Stimulated activated naive CD8-positive, alpha-beta T cell treated with anti-CD3 and anti-CD28 coated beads, Interleukin-15, Interleukin-2, amounts not matched to agents 100 ng/mL and 50 ng/mL, for 24 hours (primary cell): ENCODE results near the gene GRAMD1B.
"Not testable (repeated sequence)": the region's sequence is repeated elsewhere in the genome, so short reads cannot be mapped to it uniquely, and the experiment has no call there.

Experiments
- H3K27ac Mint-ChIP-seq: one replicate; pipeline ENCODE4 v1.8.0; 2021; ENCODE audit warnings: mild to moderate bottlenecking, mixed read lengths
- H3K27me3 Mint-ChIP-seq: one replicate; pipeline ENCODE4 v1.8.0; 2021; ENCODE audit warnings: mixed read lengths
- H3K36me3 Mint-ChIP-seq: one replicate; pipeline ENCODE4 v1.8.0; 2021; ENCODE audit warnings: low read depth, mixed read lengths
- H3K4me1 Mint-ChIP-seq: one replicate; pipeline ENCODE4 v1.8.0; 2021; ENCODE audit warnings: low read depth, mixed read lengths
- H3K4me3 Mint-ChIP-seq: one replicate; pipeline ENCODE4 v1.8.0; 2021; ENCODE audit warnings: mild to moderate bottlenecking, mixed read lengths
- H3K9me3 Mint-ChIP-seq: one replicate; pipeline ENCODE4 v1.8.0; 2021; ENCODE audit warnings: mixed read lengths

GRAMD1B gene

DNA sequence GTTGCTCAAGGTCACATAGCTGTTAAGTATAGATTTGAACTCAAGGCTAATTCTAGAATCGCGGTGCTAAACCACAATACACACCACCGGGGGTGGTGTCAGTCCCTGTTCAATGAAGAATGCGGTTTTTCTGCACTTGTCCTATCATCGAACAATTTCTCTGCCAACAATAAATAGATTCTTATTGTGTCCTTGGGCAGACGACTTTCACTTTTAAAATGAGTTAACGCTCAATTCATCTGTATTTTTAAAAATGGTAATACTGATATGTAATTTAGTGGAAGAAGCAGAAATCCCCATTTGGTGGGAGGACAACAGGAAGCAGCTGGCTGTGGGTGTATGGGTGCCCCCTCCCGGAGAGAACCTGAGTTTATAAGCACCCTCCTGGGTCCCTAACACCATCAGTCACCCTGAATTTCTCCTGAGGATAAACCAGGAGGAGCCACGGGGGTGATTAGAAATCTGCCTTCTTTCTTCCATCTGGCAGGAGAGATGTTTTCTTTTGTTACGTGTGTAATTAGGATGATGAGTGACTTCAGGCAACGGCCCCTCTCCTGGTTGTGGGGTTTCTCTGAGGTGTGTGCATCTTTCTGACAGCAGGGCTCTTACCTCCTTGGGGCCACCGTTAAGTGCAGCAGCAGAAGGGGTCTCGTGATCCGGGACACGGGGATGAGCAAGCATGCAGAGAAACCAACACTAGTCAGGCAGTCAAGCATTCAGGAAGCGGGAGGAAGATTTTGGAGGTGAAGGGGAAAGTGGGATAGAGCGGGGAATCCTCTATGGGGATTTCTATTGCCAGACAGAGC is 87.7 kb downstream of the GRAMD1B start:
- H3K27me3 Mint-ChIP-seq = no peaks in the 10 kb centered on the region
- peaks cover 13% of the 10 kb centered on the region for H3K4me1 Mint-ChIP-seq
- H3K9me3 Mint-ChIP-seq = peaks cover 5% of the 10 kb centered on the region
- no peaks in the 10 kb centered on the region for H3K36me3 Mint-ChIP-seq
- peak overlapping the region; percentile 42 for H3K27ac Mint-ChIP-seq
- H3K4me3 Mint-ChIP-seq = no peak overlapping the region

DNA sequence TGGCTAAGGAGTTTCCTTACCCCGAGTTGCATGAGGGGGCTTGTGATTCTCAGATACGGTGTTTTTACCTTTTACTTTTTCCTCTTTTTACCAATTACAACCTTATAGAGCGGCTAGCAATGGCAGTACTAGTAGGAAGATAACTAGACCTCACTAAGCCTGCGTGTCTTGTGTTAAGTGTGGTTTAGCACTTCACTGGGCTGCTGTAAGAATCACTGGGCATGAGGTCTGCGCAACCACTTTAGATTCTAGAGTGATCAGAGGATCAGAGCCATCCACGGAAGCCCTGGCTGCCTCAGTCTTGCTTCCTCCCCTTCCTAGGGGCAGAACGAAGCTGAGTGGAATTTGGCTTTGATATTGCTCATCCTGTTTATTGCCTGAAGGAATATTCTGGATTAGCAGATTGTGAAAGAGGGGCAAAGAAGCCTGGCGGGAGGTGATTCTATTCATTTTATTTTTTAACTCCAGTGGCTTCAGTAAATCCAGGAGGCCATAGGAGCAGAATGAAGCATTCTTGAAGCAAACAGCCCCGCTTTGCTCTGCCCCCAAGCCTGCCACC is 88.5 kb downstream of the GRAMD1B start:
- Mint-ChIP-seq H3K4me3 (no peak overlapping the region), H3K4me1 (peaks cover 13% of the 10 kb centered on the region), H3K9me3 (peaks cover 5% of the 10 kb centered on the region), H3K36me3 (no peaks in the 10 kb centered on the region), H3K27me3 (no peaks in the 10 kb centered on the region), H3K27ac (no peak overlapping the region)

DNA sequence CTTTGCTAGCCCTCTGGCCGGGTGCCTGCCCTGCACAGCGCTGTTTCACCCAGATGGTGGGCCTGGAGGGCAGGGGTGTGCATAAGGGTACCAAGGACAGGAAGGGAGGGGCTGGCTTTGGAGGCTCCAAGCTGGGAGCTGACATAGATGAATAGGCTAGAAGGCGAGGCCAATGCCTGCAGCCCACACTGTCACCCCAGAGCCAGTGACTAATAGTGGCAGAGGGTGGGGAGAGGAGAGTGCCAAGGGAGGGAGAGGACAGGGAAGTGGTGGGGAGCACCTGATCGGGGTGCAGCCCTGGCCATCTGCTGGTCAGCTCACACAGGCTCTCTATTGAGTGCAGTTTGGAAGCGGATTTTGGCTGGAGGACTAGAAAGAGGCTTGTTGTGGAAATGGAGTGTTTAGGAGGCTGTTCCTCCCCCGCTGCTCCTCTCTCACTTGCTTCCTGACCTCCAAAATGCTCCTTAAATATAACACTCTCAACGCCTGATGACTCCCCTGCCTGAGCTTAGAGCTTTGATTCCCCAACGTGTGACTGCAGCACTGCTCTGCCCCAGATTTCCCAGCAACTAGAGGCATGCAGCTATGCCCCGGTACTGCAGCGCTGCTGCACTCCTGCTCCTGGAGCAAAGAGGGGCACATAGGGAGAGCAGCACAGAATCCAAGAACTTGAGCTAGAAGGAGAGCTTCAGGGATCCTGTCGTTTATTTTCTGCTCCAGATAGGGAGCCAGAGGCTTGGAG is 89.2 kb downstream of the GRAMD1B start:
- Mint-ChIP-seq H3K4me1 (peaks cover 13% of the 10 kb centered on the region), H3K9me3 (peaks cover 5% of the 10 kb centered on the region), H3K27me3 (no peaks in the 10 kb centered on the region), H3K27ac (no peak overlapping the region), H3K36me3 (peaks cover 4% of the 10 kb centered on the region), H3K4me3 (no peak overlapping the region)

DNA sequence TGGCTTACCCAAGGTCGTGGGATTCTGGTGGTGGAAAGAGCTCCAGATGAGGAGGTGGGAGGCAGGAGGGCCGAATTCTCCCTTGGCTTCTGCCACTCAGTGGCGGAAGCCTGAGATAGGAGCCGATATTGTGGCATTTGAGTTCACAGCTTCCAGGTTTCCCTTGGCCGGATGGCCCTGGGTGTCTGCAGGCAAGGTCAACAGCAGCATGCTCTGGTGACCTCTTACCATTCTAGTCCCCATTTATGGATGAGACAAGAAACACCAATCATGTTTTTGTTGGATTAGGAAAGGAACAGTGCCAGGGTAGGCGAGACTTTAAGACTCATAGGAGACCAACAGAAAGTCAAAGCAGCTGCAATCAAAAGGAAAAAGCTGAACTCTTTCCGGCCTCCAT is 89.7 kb downstream of the GRAMD1B start:
- peaks cover 5% of the 10 kb centered on the region for H3K9me3 Mint-ChIP-seq
- H3K36me3 Mint-ChIP-seq = peaks cover 4% of the 10 kb centered on the region
- H3K4me3 Mint-ChIP-seq = no peak overlapping the region
- no peaks in the 10 kb centered on the region for H3K27me3 Mint-ChIP-seq
- H3K27ac Mint-ChIP-seq = no peak overlapping the region
- peaks cover 13% of the 10 kb centered on the region for H3K4me1 Mint-ChIP-seq

DNA sequence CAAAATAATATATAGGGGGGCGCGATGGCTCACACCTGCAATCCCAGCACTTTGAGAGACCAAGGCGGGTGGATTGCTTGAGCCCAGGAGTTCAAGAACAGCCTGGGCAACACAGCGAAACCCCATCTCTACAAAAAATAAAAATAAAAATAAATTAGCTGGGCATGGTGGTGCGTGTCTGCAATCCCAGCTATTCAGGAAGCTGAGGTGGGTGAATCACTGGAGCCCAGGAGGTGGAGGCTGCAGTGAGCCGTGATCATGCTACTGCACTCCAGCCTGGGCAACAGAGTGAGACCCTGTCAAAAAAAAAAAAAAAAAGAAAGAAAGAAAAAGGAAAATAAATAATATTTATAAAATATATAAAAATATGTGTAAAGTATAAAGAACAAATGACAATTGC is 90.4 kb downstream of the GRAMD1B start:
- H3K9me3 Mint-ChIP-seq, H3K27ac Mint-ChIP-seq, H3K4me3 Mint-ChIP-seq, H3K27me3 Mint-ChIP-seq, H3K36me3 Mint-ChIP-seq: not testable (repeated sequence)
- peaks cover 13% of the 10 kb centered on the region for H3K4me1 Mint-ChIP-seq

DNA sequence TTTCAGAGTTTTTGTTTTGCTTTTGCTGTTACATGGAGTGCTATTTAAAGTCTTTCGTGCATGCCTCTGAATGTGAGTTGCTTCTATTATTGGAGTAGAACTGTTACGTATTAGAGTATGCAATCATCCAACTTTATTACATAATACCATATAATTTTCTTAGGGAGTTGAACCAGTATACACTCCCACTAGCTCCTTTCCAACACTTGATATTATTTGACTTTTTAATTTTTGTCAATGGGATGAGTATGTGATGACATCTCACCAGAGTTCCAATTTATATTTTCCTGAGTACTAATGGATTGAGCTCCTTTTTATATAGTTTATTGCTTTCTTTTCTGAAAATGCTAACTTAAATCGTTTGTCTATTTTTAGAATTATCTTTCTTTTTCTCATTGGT is 90.9 kb downstream of the GRAMD1B start:
- peaks cover 5% of the 10 kb centered on the region for H3K9me3 Mint-ChIP-seq
- H3K27ac Mint-ChIP-seq = no peak overlapping the region
- no peaks in the 10 kb centered on the region for H3K27me3 Mint-ChIP-seq
- H3K36me3 Mint-ChIP-seq = peaks cover 4% of the 10 kb centered on the region
- peaks cover 13% of the 10 kb centered on the region for H3K4me1 Mint-ChIP-seq
- H3K4me3 Mint-ChIP-seq = no peak overlapping the region

DNA sequence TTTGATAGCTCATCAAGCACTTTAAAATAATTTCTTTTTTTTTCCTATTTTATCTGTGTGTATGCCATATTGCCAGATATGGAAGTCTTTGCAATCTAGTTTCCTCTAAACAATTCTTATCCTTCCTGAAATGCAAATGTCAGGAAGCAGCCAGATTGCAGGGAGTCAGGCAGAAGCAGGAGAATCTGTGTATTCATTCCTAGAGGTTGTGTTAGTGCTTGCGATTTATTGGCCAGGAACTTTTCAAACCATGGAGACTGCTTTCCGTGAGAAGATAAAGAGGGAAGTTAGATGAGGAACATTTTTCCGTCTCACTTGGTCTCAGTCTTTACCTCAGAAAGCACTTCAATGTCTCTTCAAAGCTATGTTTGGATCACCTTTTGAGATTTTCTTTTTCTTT is 91.9 kb downstream of the GRAMD1B start:
- peaks cover 4% of the 10 kb centered on the region for H3K36me3 Mint-ChIP-seq
- H3K4me1 Mint-ChIP-seq = peaks cover 12% of the 10 kb centered on the region
- no peak overlapping the region for H3K27ac Mint-ChIP-seq
- no peaks in the 10 kb centered on the region for H3K27me3 Mint-ChIP-seq
- no peak overlapping the region for H3K4me3 Mint-ChIP-seq
- H3K9me3 Mint-ChIP-seq = peaks cover 5% of the 10 kb centered on the region

DNA sequence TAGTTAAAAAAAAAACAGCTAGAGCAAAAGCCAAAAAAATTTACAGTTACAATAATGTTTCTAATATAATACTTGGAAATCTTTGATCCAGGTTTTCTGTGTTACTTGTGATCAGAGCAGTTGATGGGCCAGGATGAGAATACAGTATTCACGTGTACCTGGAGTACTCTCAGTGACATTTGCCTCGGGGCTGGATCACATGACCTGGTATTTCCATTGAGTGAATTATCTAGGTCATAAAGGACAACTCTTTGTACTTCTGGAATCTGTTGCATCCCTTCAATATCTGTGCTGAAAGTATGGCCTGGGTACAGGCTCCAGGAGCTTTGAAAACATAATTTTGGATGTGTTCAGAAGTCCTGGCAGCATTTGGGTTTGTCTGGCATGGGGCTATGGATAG is 93.5 kb downstream of the GRAMD1B start:
- no peak overlapping the region for H3K27ac Mint-ChIP-seq
- H3K9me3 Mint-ChIP-seq = peaks cover 5% of the 10 kb centered on the region

DNA sequence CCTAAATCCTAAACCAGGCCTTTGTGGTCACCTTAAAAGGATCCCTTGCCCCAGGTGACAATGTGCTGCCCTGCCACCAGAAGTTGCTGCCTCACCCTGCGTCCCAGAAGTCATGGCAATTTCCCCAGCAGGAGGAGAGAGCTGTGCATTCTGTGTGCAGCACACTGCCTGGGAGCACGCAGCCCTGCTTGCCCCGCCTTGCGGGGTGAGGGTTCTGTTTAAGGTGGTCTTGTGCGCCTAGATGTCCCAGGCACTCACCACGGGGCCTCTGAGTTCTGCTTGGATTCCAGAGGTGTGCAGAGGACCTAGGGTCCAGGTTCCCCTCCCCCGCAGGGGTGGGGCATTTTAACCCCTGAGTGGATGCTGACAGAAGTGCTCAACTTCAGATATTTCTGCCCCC is 95.0 kb downstream of the GRAMD1B start:
- Mint-ChIP-seq H3K4me1 (no peaks in the 10 kb centered on the region), H3K36me3 (peaks cover 4% of the 10 kb centered on the region), H3K4me3 (no peak overlapping the region), H3K9me3 (peaks cover 5% of the 10 kb centered on the region), H3K27ac (no peak overlapping the region), H3K27me3 (no peaks in the 10 kb centered on the region)

More for the DNA sequence above, 93.5 kb downstream of the GRAMD1B start:
- Mint-ChIP-seq H3K36me3 (peaks cover 4% of the 10 kb centered on the region), H3K27me3 (no peaks in the 10 kb centered on the region), H3K4me1 (no peaks in the 10 kb centered on the region), H3K4me3 (no peak overlapping the region)

DNA sequence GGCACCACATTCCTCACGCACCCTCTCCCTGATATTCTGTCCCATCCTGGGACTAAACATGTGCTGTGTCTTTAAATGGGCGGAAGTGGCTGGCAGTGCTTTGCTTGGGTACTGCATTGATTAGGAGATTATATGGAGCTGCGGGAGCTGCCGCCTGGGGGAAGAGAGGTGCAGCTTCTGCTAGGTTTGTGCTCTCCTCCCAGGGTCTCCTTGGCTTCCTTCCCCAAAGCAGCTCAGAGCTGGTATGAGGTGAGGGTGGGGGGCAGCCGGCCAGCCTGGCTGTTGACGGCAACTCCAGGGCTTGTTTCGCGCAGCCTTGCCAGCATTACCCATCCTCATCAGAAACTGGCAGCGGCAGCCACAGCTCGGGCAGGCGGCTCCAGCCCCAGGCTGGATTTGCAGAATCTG is 95.4 kb downstream of the GRAMD1B start:
- Mint-ChIP-seq H3K36me3 (peaks cover 4% of the 10 kb centered on the region), H3K9me3 (peaks cover 5% of the 10 kb centered on the region), H3K27me3 (no peaks in the 10 kb centered on the region), H3K4me3 (no peak overlapping the region), H3K27ac (no peak overlapping the region), H3K4me1 (no peaks in the 10 kb centered on the region)

DNA sequence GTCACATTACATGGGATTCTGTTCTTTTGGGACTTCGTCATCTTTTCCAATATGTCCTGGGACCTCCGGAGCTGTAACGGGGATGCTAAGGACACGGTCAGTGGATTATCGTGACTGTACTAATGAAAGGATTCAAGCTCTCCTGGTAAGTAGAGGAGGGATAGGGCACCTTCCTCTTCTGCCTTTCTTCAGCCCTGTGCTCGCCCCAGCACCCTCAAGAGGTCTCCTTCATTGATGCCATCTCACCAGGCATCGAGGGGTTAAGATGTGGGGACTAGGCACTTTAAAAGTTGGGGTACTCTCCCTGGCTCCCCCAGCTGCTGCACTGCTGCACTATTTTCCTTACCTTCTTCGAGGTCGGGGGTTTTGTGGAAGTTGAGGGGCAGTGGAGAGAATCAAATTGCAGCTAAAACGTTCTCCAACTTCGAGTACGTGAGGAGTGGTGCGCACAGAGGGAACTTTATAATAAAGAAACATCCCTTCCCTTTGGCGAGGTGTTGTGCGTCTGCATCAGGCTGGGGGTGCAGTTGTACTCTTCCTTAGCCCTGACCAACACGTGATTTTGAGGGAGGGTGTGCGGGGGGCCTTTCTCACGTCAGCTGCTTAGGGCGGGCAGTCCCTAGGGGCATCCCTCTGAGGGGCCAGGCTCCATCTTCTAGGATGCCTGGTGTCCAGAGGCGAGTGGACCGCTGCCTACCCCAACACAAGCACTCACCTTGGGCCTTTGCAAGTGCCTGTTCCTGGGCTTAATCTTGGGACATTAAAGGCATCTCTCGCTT is 96.1 kb downstream of the GRAMD1B start:
- H3K9me3 Mint-ChIP-seq = no peaks in the 10 kb centered on the region
- no peak overlapping the region for H3K27ac Mint-ChIP-seq
- H3K4me1 Mint-ChIP-seq = no peaks in the 10 kb centered on the region
- H3K4me3 Mint-ChIP-seq = no peak overlapping the region
- peaks cover 4% of the 10 kb centered on the region for H3K36me3 Mint-ChIP-seq
- no peaks in the 10 kb centered on the region for H3K27me3 Mint-ChIP-seq

DNA sequence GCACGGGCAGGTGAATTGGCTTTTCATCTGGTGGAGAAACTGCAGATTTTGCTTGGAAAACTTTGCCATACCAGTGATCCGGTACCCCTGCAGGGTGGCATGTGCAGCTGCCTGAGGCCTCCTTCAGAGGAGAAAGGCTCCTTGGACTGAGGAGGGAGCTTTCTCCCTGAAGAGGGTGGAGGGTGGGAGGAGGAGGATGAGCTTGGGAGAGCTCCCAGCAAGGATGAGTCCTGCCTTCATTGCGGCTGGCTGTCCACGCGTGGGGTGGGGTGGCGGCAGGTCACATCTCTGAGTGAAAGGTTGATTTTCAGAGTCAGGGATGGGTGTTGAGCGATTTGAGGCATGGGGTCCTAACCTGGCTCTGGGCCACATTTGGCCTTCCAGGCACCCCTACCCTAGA is 96.8 kb downstream of the GRAMD1B start:
- no peak overlapping the region for H3K27ac Mint-ChIP-seq
- H3K4me3 Mint-ChIP-seq = no peak overlapping the region
- peaks cover 4% of the 10 kb centered on the region for H3K36me3 Mint-ChIP-seq
- H3K9me3 Mint-ChIP-seq = no peaks in the 10 kb centered on the region
- no peaks in the 10 kb centered on the region for H3K4me1 Mint-ChIP-seq
- H3K27me3 Mint-ChIP-seq = no peaks in the 10 kb centered on the region

DNA sequence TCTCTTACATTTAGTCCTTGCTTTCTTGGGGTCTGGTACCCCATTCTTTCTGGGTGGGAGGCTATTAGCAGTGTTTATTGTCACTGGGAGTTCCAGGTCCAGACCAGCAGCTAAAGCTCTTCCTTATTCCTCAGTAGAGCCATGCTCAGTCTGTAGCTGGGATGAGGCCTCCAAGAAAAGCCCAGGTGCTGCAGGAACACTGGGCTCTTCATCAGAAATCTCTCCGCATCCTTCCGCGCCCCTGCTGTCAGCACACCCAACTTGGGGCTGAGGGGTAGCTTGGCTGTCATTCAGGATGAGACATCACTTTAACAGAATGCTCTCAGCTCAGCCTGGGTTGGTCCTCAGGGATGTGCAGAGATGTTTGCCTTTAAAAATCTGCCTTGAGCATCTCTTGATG is 97.5 kb downstream of the GRAMD1B start:
- peaks cover 4% of the 10 kb centered on the region for H3K36me3 Mint-ChIP-seq
- no peaks in the 10 kb centered on the region for H3K27me3 Mint-ChIP-seq
- no peak overlapping the region for H3K27ac Mint-ChIP-seq

DNA sequence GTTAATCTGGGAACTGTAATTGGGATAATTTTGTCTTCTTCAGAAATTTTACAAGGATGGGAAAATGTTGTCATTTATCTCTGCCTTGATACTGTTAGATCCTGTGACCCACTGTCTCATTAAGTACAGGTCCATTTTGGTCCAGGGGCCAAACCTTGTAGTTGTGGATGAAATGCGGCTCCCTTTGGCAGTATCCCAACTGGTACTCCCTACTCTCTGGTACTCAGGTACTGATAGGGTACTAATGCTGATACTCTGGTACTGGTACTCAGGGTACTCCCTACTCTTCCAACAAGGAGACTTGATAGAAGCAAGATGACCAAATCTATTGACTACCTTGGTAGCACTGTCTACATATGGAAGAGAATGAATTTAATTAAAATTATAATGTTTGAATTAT is 97.9 kb downstream of the GRAMD1B start:
- peaks cover 4% of the 10 kb centered on the region for H3K36me3 Mint-ChIP-seq
- no peak overlapping the region for H3K4me3 Mint-ChIP-seq
- no peak overlapping the region for H3K27ac Mint-ChIP-seq
- H3K4me1 Mint-ChIP-seq = no peaks in the 10 kb centered on the region
- H3K27me3 Mint-ChIP-seq = no peaks in the 10 kb centered on the region
- H3K9me3 Mint-ChIP-seq = no peaks in the 10 kb centered on the region

More for the DNA sequence above, 97.5 kb downstream of the GRAMD1B start:
- Mint-ChIP-seq H3K9me3 (no peaks in the 10 kb centered on the region), H3K4me1 (no peaks in the 10 kb centered on the region), H3K4me3 (no peak overlapping the region)

DNA sequence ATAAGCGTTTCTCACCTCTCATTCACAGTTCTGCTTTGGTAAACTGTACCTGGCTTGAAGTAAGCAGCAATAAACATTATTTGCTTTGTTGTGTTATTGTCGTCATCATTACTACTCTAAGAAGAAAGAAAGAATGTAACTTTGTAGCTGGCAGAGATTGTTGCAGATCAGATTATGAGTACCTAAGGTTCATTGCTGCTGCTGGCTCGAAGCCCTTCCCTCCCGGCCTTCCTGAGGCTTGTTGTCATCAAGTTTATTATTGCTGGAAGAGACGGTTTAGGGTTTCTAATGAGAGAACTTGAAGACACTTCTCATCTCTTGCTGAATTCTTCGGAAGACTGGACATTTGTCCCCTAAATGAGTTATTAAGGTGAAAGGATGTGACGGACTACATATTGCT is 101.3 kb downstream of the GRAMD1B start:
- no peak overlapping the region for H3K4me3 Mint-ChIP-seq
- H3K27me3 Mint-ChIP-seq = no peaks in the 10 kb centered on the region
- no peaks in the 10 kb centered on the region for H3K36me3 Mint-ChIP-seq
- no peak overlapping the region for H3K27ac Mint-ChIP-seq
- H3K9me3 Mint-ChIP-seq = no peaks in the 10 kb centered on the region
- H3K4me1 Mint-ChIP-seq = no peaks in the 10 kb centered on the region
